ENCODE data around the gene TMCC2. TPM values are rescaled to one million over a fixed set of nuclear protein-coding genes. Genes with fewer than 3 reads are reported as not detected.

Gene TMCC2
- total RNA-seq, 1 experiment from 2014 or later: 3.1 TPM

GRCh38 chr1:205186191-205186590 lies 41.6 kb upstream of the TMCC2 start:
- Histone ChIP-seq H3K36me3 (ENCODE audit: control insufficient read depth, insufficient read depth, low read length) (no peaks in the 10 kb centered on the region), H3K4me3 (ENCODE audit: low read depth in 2 of 2, low read length in 2 of 2) (no peak overlapping the region), H3K9me3 (ENCODE audit: control insufficient read depth, insufficient read depth, low read depth, low read length) (no peaks in the 10 kb centered on the region), H3K27me3 (ENCODE audit: control insufficient read depth, insufficient read depth, low read length) (no peaks in the 10 kb centered on the region), H3K27ac (ENCODE audit: low read length) (no peak overlapping the region), H3K4me1 (ENCODE audit: control insufficient read depth, insufficient read depth, low read length) (0 out of 2 replicates have a peak, but pooled peaks cover 2% of the 10 kb centered on the region)
- ChIA-PET POLR2A (interaction anchor here (0.6 to 1.0 kb wide), 2 partner anchors 9 to 12 kb away, joined by 3 to 10 read pairs; no protein-coding TSS in a partner anchor), CTCF (no interaction called here)
- in situ Hi-C loops (cut with HindIII; ENCODE audit: low pct_unique_long_range_greater_than_20kb, low sequenced_read_pairs) (no loop called here), intact Hi-C loops (cut with micrococcal nuclease; ENCODE audit: unreplicated experiment) (no loop called here)
- ATAC-seq (no peak), DNase-seq (ENCODE audit: low read depth, low spot score) (no peak)
- BruUV-seq (replicated peaks): no TSS peak
- no peak for TF ChIP-seq CTCF (IDR thresholded peaks at IDR 0.05)
- TF ChIP-seq REST (IDR thresholded peaks at IDR 0.05; ENCODE audit: insufficient read depth in 1 of 2, low read depth in 2 of 2, low read length in 1 of 2): no peak
- TF ChIP-seq SIN3A (IDR thresholded peaks at IDR 0.05; ENCODE audit: borderline replicate concordance, insufficient read depth, low read depth, low read length): no peak
- TF ChIP-seq TCF7L2 (IDR thresholded peaks at IDR 0.05; ENCODE audit: low read depth, low read length): no peak

- ChIA-PET POLR2A (no interaction called here), CTCF (no interaction called here)
- H3K36me3 ChIP-seq (ENCODE audit: control insufficient read depth, insufficient read depth, low read length): no peaks in the 10 kb centered on the region
- H3K27ac ChIP-seq (ENCODE audit: low read length): no peak overlapping the region
- H3K4me3 ChIP-seq (ENCODE audit: low read depth in 2 of 2, low read length in 2 of 2): no peak overlapping the region
- H3K4me1 ChIP-seq (ENCODE audit: control insufficient read depth, insufficient read depth, low read length): 0 out of 2 replicates have a peak, but pooled peaks cover 6% of the 10 kb centered on the region
- H3K9me3 ChIP-seq (ENCODE audit: control insufficient read depth, insufficient read depth, low read depth, low read length): no peaks in the 10 kb centered on the region
- no peak for ATAC-seq
- no peaks in the 10 kb centered on the region for H3K27me3 ChIP-seq (ENCODE audit: control insufficient read depth, insufficient read depth, low read length)
- no peak for DNase-seq (ENCODE audit: low read depth, low spot score)
- intact Hi-C loops (cut with micrococcal nuclease; ENCODE audit: unreplicated experiment): no loop called here
- BruUV-seq (replicated peaks): no TSS peak
- in situ Hi-C loops (cut with HindIII; ENCODE audit: low pct_unique_long_range_greater_than_20kb, low sequenced_read_pairs): no loop called here
- TF ChIP-seq CTCF (IDR thresholded peaks at IDR 0.05) (no peak), SIN3A (IDR thresholded peaks at IDR 0.05; ENCODE audit: borderline replicate concordance, insufficient read depth, low read depth, low read length) (no peak), TCF7L2 (IDR thresholded peaks at IDR 0.05; ENCODE audit: low read depth, low read length) (no peak), REST (IDR thresholded peaks at IDR 0.05; ENCODE audit: insufficient read depth in 1 of 2, low read depth in 2 of 2, low read length in 1 of 2) (no peak), POLR2AphosphoS5 (IDR thresholded peaks at IDR 0.05; ENCODE audit: low read depth, low read length) (no peak)
Measured at GRCh38 chr1:205187420-205187819, 40.3 kb upstream of the TMCC2 start.
